ENCODE results near the gene NOP9.

GRCh38 chr14:24307156-24307574 lies 7.5 kb downstream of the NOP9 start:
- TF ChIP-seq CTCF (IDR thresholded peaks at IDR 0.05): no peak
- TF ChIP-seq POLR2AphosphoS5 (IDR thresholded peaks at IDR 0.05): no peak
- TF ChIP-seq POLR2A (IDR thresholded peaks at IDR 0.05): no peak
